GM23338 (cell line): ENCODE measurements around the gene DNM2. TPM values are rescaled to one million over a fixed set of nuclear protein-coding genes. Genes with fewer than 3 reads are reported as not detected.
"Not testable (repeated sequence)": the region's sequence is repeated elsewhere in the genome, so short reads cannot be mapped to it uniquely, and the experiment has no call there.

Source experiments
- ATAC-seq: fragments of 200-7000 bp; cut with Tn5 transposase; 3 replicates; pipeline ENCODE4 v1.9.1; 2020
- DNase-seq: peaks from one replicate; pipeline ENCODE4 v3.0.0-alpha.2; 2015; ENCODE audit warnings: low spot score
- H2AFZ ChIP-seq: fragments of 200-600 bp; sonication (generic); 2 replicates; pipeline ENCODE4 v1.8.0; 2016; ENCODE audit warnings: antibody characterized with exemption, mild to moderate bottlenecking, moderate library complexity
- H3F3A ChIP-seq: fragments of 200-600 bp; sonication (generic); replicated peaks from 2 replicates; pipeline ENCODE4 v1.8.0; 2017; ENCODE audit warnings: antibody characterized with exemption, mixed run types, low read depth
- H3K27ac ChIP-seq: fragments of 200-600 bp; sonication (generic); 2 replicates; pipeline ENCODE4 v1.6.1; 2016; ENCODE audit warnings: low read depth
- H3K27me3 ChIP-seq: fragments of 200-600 bp; sonication (generic); 2 replicates; pipeline ENCODE4 v1.8.0; 2016; ENCODE audit warnings: mild to moderate bottlenecking, mixed run types, moderate library complexity; ENCODE audit not compliant: insufficient read depth
- H3K36me3 ChIP-seq: fragments of 200-600 bp; sonication (generic); 2 replicates; pipeline ENCODE4 v1.8.0; 2016; ENCODE audit warnings: mild to moderate bottlenecking; ENCODE audit not compliant: insufficient read depth
- H3K4me1 ChIP-seq: fragments of 200-600 bp; sonication (generic); 2 replicates; pipeline ENCODE4 v1.8.0; 2016; ENCODE audit warnings: mild to moderate bottlenecking, moderate library complexity; ENCODE audit not compliant: insufficient read depth
- H3K4me2 ChIP-seq: fragments of 200-600 bp; sonication (generic); 2 replicates; pipeline ENCODE4 v1.7.1; 2017; ENCODE audit warnings: mixed run types
- H3K4me3 ChIP-seq: fragments of 200-600 bp; sonication (generic); 2 replicates; pipeline ENCODE4 v1.6.1; 2016; ENCODE audit warnings: mixed run types
- H3K79me2 ChIP-seq: fragments of 200-600 bp; sonication (generic); replicated peaks from 2 replicates; pipeline ENCODE4 v1.8.0; 2017; ENCODE audit warnings: mild to moderate bottlenecking; ENCODE audit not compliant: insufficient read depth
- H3K9me2 ChIP-seq: fragments of 200-600 bp; sonication (generic); 2 replicates; pipeline ENCODE4 v1.8.0; 2017; ENCODE audit not compliant: insufficient read depth
- H4K20me1 ChIP-seq: fragments of 200-600 bp; sonication (generic); replicated peaks from 2 replicates; pipeline ENCODE4 v1.8.0; 2017; ENCODE audit warnings: mild to moderate bottlenecking; ENCODE audit not compliant: insufficient read depth
- H3K27ac Mint-ChIP-seq: 2 replicates; pipeline ENCODE4 v1.8.0; 2020; ENCODE audit warnings: inconsistent platforms, mild to moderate bottlenecking, moderate library complexity, mixed read lengths
- H3K27me3 Mint-ChIP-seq: 3 replicates; pipeline ENCODE4 v1.8.0; 2022; ENCODE audit warnings: low read depth, mild to moderate bottlenecking, moderate library complexity, mixed read lengths, inconsistent platforms; ENCODE audit not compliant: insufficient read depth, poor library complexity
- H3K36me3 Mint-ChIP-seq: 3 replicates; pipeline ENCODE4 v1.8.0; 2021; ENCODE audit warnings: low read depth, mild to moderate bottlenecking, inconsistent platforms, moderate library complexity, mixed read lengths
- H3K4me1 Mint-ChIP-seq: 3 replicates; pipeline ENCODE4 v1.8.0; 2020; ENCODE audit warnings: mild to moderate bottlenecking, inconsistent platforms, mixed read lengths
- H3K4me3 Mint-ChIP-seq: 3 replicates; pipeline ENCODE4 v1.8.0; 2021; ENCODE audit warnings: moderate library complexity, mild to moderate bottlenecking, inconsistent platforms, mixed read lengths
- H3K9me3 Mint-ChIP-seq: 3 replicates; pipeline ENCODE4 v1.8.0; 2020; ENCODE audit warnings: moderate library complexity, mild to moderate bottlenecking, inconsistent platforms, mixed read lengths
- EZH2 ChIP-seq: fragments of 200-600 bp; sonication (generic); IDR thresholded peaks from one replicate; pipeline ENCODE4 v1.8.0; 2017; ENCODE audit warnings: antibody characterized with exemption, mild to moderate bottlenecking, low read depth; ENCODE audit not compliant: unreplicated experiment
- EZH2phosphoT487 ChIP-seq: fragments of 200-600 bp; sonication (generic); IDR thresholded peaks from one replicate; pipeline ENCODE4 v1.8.1; 2018; ENCODE audit warnings: antibody characterized with exemption; ENCODE audit not compliant: unreplicated experiment
- STAT1 ChIP-seq: IDR thresholded peaks from one replicate; pipeline ENCODE4 v1.6.1; 2016; ENCODE audit warnings: antibody characterized with exemption; ENCODE audit not compliant: unreplicated experiment
- ZNF331 ChIP-seq: fragments of 250-450 bp; sonication (Bioruptor Pico); IDR thresholded peaks from 2 replicates; pipeline ENCODE4 v1.5.0; 2020; ENCODE audit warnings: low read depth, mild to moderate bottlenecking, moderate library complexity
- polyA plus RNA-seq: library from polyadenylated mRNA; unstranded; fragments of >200 nt; fragmentation: Nextera tagmentation; extraction: Ambion mirVana; gene quantifications from 2 replicates; pipeline ENCODE4 v1.2.1, GENCODE V29; 2016
- total RNA-seq: library from RNA; depleted of rRNA; stranded (reverse); fragments of >200 nt; shearing (Covaris generic); gene quantifications from 2 replicates; pipeline ENCODE4 v1.2.3, GENCODE V29; 2014
- TF ChIP-seq, protein P1 (sequence below), 2 experiments: fragments of 200-600 bp in 1 of 2; sonication (generic) in 1 of 2; conservative IDR thresholded peaks; 2 replicates each; pipeline versions ENCODE4 v1.5.1 to v1.6.1; 2016 to 2017; ENCODE audit warnings: antibody characterized with exemption in 2 of 2, low read depth in 2 of 2, mild to moderate bottlenecking in 2 of 2, moderate library complexity in 1 of 2

DNM2 gene
- total and polyA plus RNA-seq, 2 experiments from 2014 or later = 40.7 to 138 TPM

- no peak overlapping the region for H3K27ac ChIP-seq
These were observed 146.6 kb downstream of the DNM2 start for GRCh38 chr19:10864538-10864899.

GRCh38 chr19:10866495-10866894, 148.6 kb downstream of the DNM2 start:
- Mint-ChIP-seq H3K9me3 (no peaks in the 10 kb centered on the region), H3K27ac (no peak overlapping the region)

More at GRCh38 chr19:10864538-10864899, 146.6 kb downstream of the DNM2 start:
- Histone ChIP-seq H3K27me3 (no peaks in the 10 kb centered on the region), H3F3A (0 out of 2 replicates have a peak, but pooled peaks cover 3% of the 10 kb centered on the region), H4K20me1 (no peaks in the 10 kb centered on the region), H3K36me3 (no peaks in the 10 kb centered on the region), H3K4me3 (no peak overlapping the region), H3K79me2 (no peaks in the 10 kb centered on the region), H3K9me2 (no peaks in the 10 kb centered on the region; the same call in 1 of the 2 replicates), H3K4me2 (no peak overlapping the region), H2AFZ (peak overlapping the region; percentile 97), H3K4me1 (peaks cover under 1% of the 10 kb centered on the region; the same call in 1 of the 2 replicates)
- DNase-seq (peak; percentile 93), ATAC-seq (peak; percentile 96)
- no peaks in the 10 kb centered on the region for H3K9me3 Mint-ChIP-seq
- H3K27me3 Mint-ChIP-seq = peaks cover 9% of the 10 kb centered on the region
- H3K4me3 Mint-ChIP-seq = no peak overlapping the region
- no peaks in the 10 kb centered on the region for H3K36me3 Mint-ChIP-seq
- no peak overlapping the region for H3K27ac Mint-ChIP-seq
- TF ChIP-seq, protein P1, sequence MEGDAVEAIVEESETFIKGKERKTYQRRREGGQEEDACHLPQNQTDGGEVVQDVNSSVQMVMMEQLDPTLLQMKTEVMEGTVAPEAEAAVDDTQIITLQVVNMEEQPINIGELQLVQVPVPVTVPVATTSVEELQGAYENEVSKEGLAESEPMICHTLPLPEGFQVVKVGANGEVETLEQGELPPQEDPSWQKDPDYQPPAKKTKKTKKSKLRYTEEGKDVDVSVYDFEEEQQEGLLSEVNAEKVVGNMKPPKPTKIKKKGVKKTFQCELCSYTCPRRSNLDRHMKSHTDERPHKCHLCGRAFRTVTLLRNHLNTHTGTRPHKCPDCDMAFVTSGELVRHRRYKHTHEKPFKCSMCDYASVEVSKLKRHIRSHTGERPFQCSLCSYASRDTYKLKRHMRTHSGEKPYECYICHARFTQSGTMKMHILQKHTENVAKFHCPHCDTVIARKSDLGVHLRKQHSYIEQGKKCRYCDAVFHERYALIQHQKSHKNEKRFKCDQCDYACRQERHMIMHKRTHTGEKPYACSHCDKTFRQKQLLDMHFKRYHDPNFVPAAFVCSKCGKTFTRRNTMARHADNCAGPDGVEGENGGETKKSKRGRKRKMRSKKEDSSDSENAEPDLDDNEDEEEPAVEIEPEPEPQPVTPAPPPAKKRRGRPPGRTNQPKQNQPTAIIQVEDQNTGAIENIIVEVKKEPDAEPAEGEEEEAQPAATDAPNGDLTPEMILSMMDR (conservative IDR thresholded peaks at IDR 0.05; ENCODE audit: low read depth in 2 of 2) = peak; percentile 91 to 97
- no peak for TF ChIP-seq ZNF331 (CRISPR knock-in tag)
- H3K4me1 Mint-ChIP-seq = peaks cover 10% of the 10 kb centered on the region

GRCh38 chr19:10868872-10869547, 151.1 kb downstream of the DNM2 start:
- H3K4me3 Mint-ChIP-seq = no peak overlapping the region; the same call in 2 of the 3 replicates
- H3K36me3 Mint-ChIP-seq = peaks cover 6% of the 10 kb centered on the region; the same call in 1 of the 3 replicates
- H3K4me3 ChIP-seq = no peak overlapping the region
- peaks cover 22% of the 10 kb centered on the region for H3K4me1 Mint-ChIP-seq
- peaks cover 16% of the 10 kb centered on the region for H3K27me3 Mint-ChIP-seq
- H3K36me3 ChIP-seq = no peaks in the 10 kb centered on the region
- H3K27ac ChIP-seq = no peak overlapping the region
- H3K9me3 Mint-ChIP-seq = no peaks in the 10 kb centered on the region; the same call in 2 of the 3 replicates
- DNase-seq = no peak
- no peak overlapping the region for H2AFZ ChIP-seq
- H3K9me2 ChIP-seq = no peaks in the 10 kb centered on the region; the same call in 1 of the 2 replicates
- TF ChIP-seq STAT1 = no peak
- H3F3A ChIP-seq = peaks cover 19% of the 10 kb centered on the region; the same call in 1 of the 2 replicates
- H3K4me2 ChIP-seq = no peak overlapping the region; the same call in 1 of the 2 replicates
- H3K4me1 ChIP-seq = peaks cover 17% of the 10 kb centered on the region
- peaks cover 23% of the 10 kb centered on the region for H3K79me2 ChIP-seq
- ATAC-seq = no peak
- H3K27me3 ChIP-seq = no peaks in the 10 kb centered on the region
- H3K27ac Mint-ChIP-seq = no peak overlapping the region
- no peaks in the 10 kb centered on the region for H4K20me1 ChIP-seq

More at GRCh38 chr19:10866495-10866894, 148.6 kb downstream of the DNM2 start:
- Histone ChIP-seq H3F3A (0 out of 2 replicates have a peak, but pooled peaks cover 11% of the 10 kb centered on the region), H3K27ac (no peak overlapping the region), H3K4me1 (peaks cover 6% of the 10 kb centered on the region; the same call in 1 of the 2 replicates), H3K4me2 (no peak overlapping the region), H2AFZ (no peak overlapping the region), H3K36me3 (no peaks in the 10 kb centered on the region), H3K4me3 (no peak overlapping the region), H3K9me2 (no peaks in the 10 kb centered on the region; the same call in 1 of the 2 replicates), H3K79me2 (no peaks in the 10 kb centered on the region), H4K20me1 (no peaks in the 10 kb centered on the region), H3K27me3 (no peaks in the 10 kb centered on the region)
- Mint-ChIP-seq H3K27me3 (peaks cover 17% of the 10 kb centered on the region), H3K4me3 (no peak overlapping the region), H3K36me3 (no peaks in the 10 kb centered on the region), H3K4me1 (peaks cover 17% of the 10 kb centered on the region)
- DNase-seq = no peak
- no peak for TF ChIP-seq EZH2phosphoT487
- TF ChIP-seq EZH2 = no peak
- ATAC-seq = no peak

GRCh38 chr19:10869872-10870311, 152.0 kb downstream of the DNM2 start:
- not testable (repeated sequence) for H4K20me1 ChIP-seq, H3K9me3 Mint-ChIP-seq, H2AFZ ChIP-seq, DNase-seq, ATAC-seq, H3K27me3 ChIP-seq, H3K36me3 ChIP-seq, H3K9me2 ChIP-seq, H3K36me3 Mint-ChIP-seq
- peak overlapping the region; percentile 93 for H3K4me2 ChIP-seq
- H3K4me1 Mint-ChIP-seq = peaks cover 19% of the 10 kb centered on the region
- H3F3A ChIP-seq = peaks cover 19% of the 10 kb centered on the region; the same call in 1 of the 2 replicates
- peak overlapping the region; percentile 75 for H3K4me3 ChIP-seq
- H3K27ac ChIP-seq = peak overlapping the region; percentile 100
- peak overlapping the region; percentile 72 for H3K4me3 Mint-ChIP-seq
- H3K27ac Mint-ChIP-seq = peak overlapping the region; percentile 97
- peaks cover 32% of the 10 kb centered on the region for H3K79me2 ChIP-seq
- H3K4me1 ChIP-seq = peaks cover 21% of the 10 kb centered on the region
- H3K27me3 Mint-ChIP-seq = peaks cover 16% of the 10 kb centered on the region
